Sigmoid colon (tissue), 7 donors: ENCODE measurements around the gene TPBGL. TPM values are rescaled to one million over a fixed set of nuclear protein-coding genes. Genes with fewer than 3 reads are reported as not detected.

Experiments
- DNase-seq: peaks from one replicate; pipeline ENCODE4 v3.0.0-alpha.2; 2019
- H3K27ac ChIP-seq, 4 donors: fragments of 200-600 bp; sonication (generic); one replicate each; pipeline ENCODE4 v1.5.1; 2016 to 2019; ENCODE audit warnings: mild to moderate bottlenecking in 1 of 4
- H3K27me3 ChIP-seq, 3 donors: fragments of 200-600 bp; sonication (generic); one replicate each; pipeline ENCODE4 v1.5.1; 2019; ENCODE audit warnings: mild to moderate bottlenecking in 1 of 3
- H3K36me3 ChIP-seq, 4 donors: fragments of 200-600 bp; sonication (generic); one replicate each; pipeline ENCODE4 v1.5.1; 2016 to 2019
- H3K4me1 ChIP-seq, 4 donors: fragments of 200-600 bp; sonication (generic); one replicate each; pipeline ENCODE4 v1.5.1; 2017 to 2019
- H3K4me3 ChIP-seq, 4 donors: fragments of 200-600 bp; sonication (generic); one replicate each; pipeline ENCODE4 v1.5.1; 2017 to 2019; ENCODE audit warnings: mild to moderate bottlenecking in 2 of 4, moderate library complexity in 1 of 4
- H3K9me3 ChIP-seq, 4 donors: fragments of 200-600 bp in 3 of 4; sonication (generic) in 3 of 4; one replicate each; pipeline versions ENCODE4 v1.5.1 to v1.6.1; 2013 to 2019
- CTCF ChIP-seq, 4 experiments: fragments of 450-650 bp in 3 of 4; fragments of 200-600 bp in 1 of 4; IDR thresholded peaks; one replicate each; pipeline ENCODE4 v1.5.1; 2016 to 2019; ENCODE audit warnings: antibody characterized with exemption in 4 of 4, mild to moderate bottlenecking in 3 of 4, moderate library complexity in 2 of 4
- EP300 ChIP-seq, 4 donors: sonication (generic); formaldehyde crosslinking; IDR thresholded peaks; one replicate each; pipeline ENCODE4 v1.6.1; 2017; ENCODE audit warnings: antibody characterized with exemption in 4 of 4
- POLR2A ChIP-seq, 2 donors: fragments of 450-650 bp; IDR thresholded peaks; one replicate each; pipeline ENCODE4 v1.6.1; 2016; ENCODE audit warnings: antibody characterized with exemption in 2 of 2, mild to moderate bottlenecking in 2 of 2, moderate library complexity in 2 of 2
- POLR2AphosphoS5 ChIP-seq, 4 donors: sonication (generic); formaldehyde crosslinking; IDR thresholded peaks; one replicate each; pipeline ENCODE4 v1.6.1; 2017; ENCODE audit warnings: antibody characterized with exemption in 4 of 4
- WGBS, 2 donors: extraction: QIAGEN DNeasy Blood & Tissue Kit; methylation state at CpG; one replicate each; pipeline ENCODE4 v1.1.7; 2013; 5-methylcytosine and 5-hydroxymethylcytosine counted together
- intact Hi-C: fragments of 100-400 bp; cut with DNase I; formaldehyde crosslinking; loops from one replicate; pipeline ENCODE4 v1.15.1; 2023
- polyA plus RNA-seq, 3 donors: library from polyadenylated mRNA; stranded (reverse); fragments of 200-250 nt; gene quantifications; one replicate each; pipeline ENCODE4 v1.2.3, GENCODE V29; 2013
- total RNA-seq, 4 donors: library from RNA; depleted of rRNA; stranded (reverse); fragments of >200 nt; gene quantifications; one replicate each; pipeline ENCODE4 v1.1.0, GENCODE V29; 2016
- donor health status: healthy with polysubstance abuse.
- donor health status: Bipolar disorder and iron deficiency.
- donor health status: healthy.

TPBGL gene
- total and polyA plus RNA-seq, 7 donors: 0.28 to 0.68 (median 0.34) TPM; not detected in 3

- WGBS, 2 donors: 69 to 76% methylated on average over 2 of the region's 2 CpGs
- Histone ChIP-seq H3K4me3 (no peak overlapping the region), H3K27ac (no peak overlapping the region), H3K27me3 (no peaks in the 10 kb centered on the region), H3K36me3 (no peaks in the 10 kb centered on the region), H3K4me1 (no peaks in the 10 kb centered on the region), H3K9me3 (no peaks in the 10 kb centered on the region)
- intact Hi-C loops: no loop called here
- TF ChIP-seq POLR2AphosphoS5 (IDR thresholded peaks at IDR 0.05) (no peak), CTCF (IDR thresholded peaks at IDR 0.05) (no peak), EP300 (IDR thresholded peaks at IDR 0.05) (no peak)
- DNase-seq: no peak
Observed at GRCh38 chr11:75229466-75229865, 11.1 kb upstream of the TPBGL start.

- Histone ChIP-seq H3K27ac (no peak overlapping the region), H3K4me3 (no peak overlapping the region), H3K9me3 (no peaks in the 10 kb centered on the region), H3K4me1 (no peaks in the 10 kb centered on the region), H3K27me3 (peaks cover 0 to 4% (median 0%) of the 10 kb centered on the region in 3 donors), H3K36me3 (no peaks in the 10 kb centered on the region)
- 81 to 84% methylated on average over 2 of the region's 2 CpGs for WGBS, 2 donors
- TF ChIP-seq CTCF (IDR thresholded peaks at IDR 0.05): no peak
- no peak for TF ChIP-seq EP300 (IDR thresholded peaks at IDR 0.05)
- no peak for TF ChIP-seq POLR2A (IDR thresholded peaks at IDR 0.05)
- no peak for TF ChIP-seq POLR2AphosphoS5 (IDR thresholded peaks at IDR 0.05)
- intact Hi-C loops: no loop called here
- no peak for DNase-seq
Observed at GRCh38 chr11:75230621-75231020, 10.0 kb upstream of the TPBGL start.

- no peak for TF ChIP-seq CTCF (IDR thresholded peaks at IDR 0.05)
- no peak for TF ChIP-seq POLR2A (IDR thresholded peaks at IDR 0.05)
- TF ChIP-seq EP300 (IDR thresholded peaks at IDR 0.05): no peak
- no peak for TF ChIP-seq POLR2AphosphoS5 (IDR thresholded peaks at IDR 0.05)
- Histone ChIP-seq H3K4me3 (no peak overlapping the region), H3K27ac (no peak overlapping the region), H3K27me3 (peaks cover 0 to 23% (median 4%) of the 10 kb centered on the region in 3 donors), H3K36me3 (no peaks in the 10 kb centered on the region), H3K9me3 (no peaks in the 10 kb centered on the region), H3K4me1 (no peaks in the 10 kb centered on the region)
- 49 to 50% methylated on average over 3 of the region's 3 CpGs for whole genome bisulfite sequencing, 2 donors
- no peak for DNase-seq
- intact Hi-C loops: no loop called here
Observed at GRCh38 chr11:75233754-75234172, 6.8 kb upstream of the TPBGL start.

GRCh38 chr11:75236062-75236461, 4.5 kb upstream of the TPBGL start:
- H3K4me3 ChIP-seq: no peak overlapping the region
- no peaks in the 10 kb centered on the region for H3K9me3 ChIP-seq
- peaks cover 0 to 10% (median 8%) of the 10 kb centered on the region in 4 donors for H3K4me1 ChIP-seq
- H3K27me3 ChIP-seq: peaks cover 13 to 46% (median 26%) of the 10 kb centered on the region in 3 donors
- no peaks in the 10 kb centered on the region for H3K36me3 ChIP-seq
- DNase-seq: no peak
- 45 to 63% methylated on average over 8 of the region's 8 CpGs for WGBS, 2 donors
- H3K27ac ChIP-seq: no peak overlapping the region
- intact Hi-C loops: no loop called here
- no peak for TF ChIP-seq CTCF (IDR thresholded peaks at IDR 0.05)
- no peak for TF ChIP-seq EP300 (IDR thresholded peaks at IDR 0.05)
- TF ChIP-seq POLR2A (IDR thresholded peaks at IDR 0.05): no peak

GRCh38 chr11:75237050-75237449, 3.5 kb upstream of the TPBGL start:
- no peaks in the 10 kb centered on the region for H3K9me3 ChIP-seq
- intact Hi-C loops: no loop called here
- no peak for DNase-seq
- H3K27me3 ChIP-seq: peaks cover 14 to 51% (median 31%) of the 10 kb centered on the region in 3 donors
- no peaks in the 10 kb centered on the region for H3K36me3 ChIP-seq
- peaks cover 0 to 18% (median 13%) of the 10 kb centered on the region in 4 donors for H3K4me1 ChIP-seq
- H3K4me3 ChIP-seq: no peak overlapping the region
- 80 to 83% methylated on average over 8 of the region's 8 CpGs for WGBS, 2 donors
- no peak overlapping the region for H3K27ac ChIP-seq
- no peak for TF ChIP-seq POLR2AphosphoS5 (IDR thresholded peaks at IDR 0.05)
- TF ChIP-seq POLR2A (IDR thresholded peaks at IDR 0.05): no peak
- no peak for TF ChIP-seq EP300 (IDR thresholded peaks at IDR 0.05)
- no peak for TF ChIP-seq CTCF (IDR thresholded peaks at IDR 0.05)
